HepG2 (cell line): ENCODE measurements around the gene MUTYH. TPM values are rescaled to one million over a fixed set of nuclear protein-coding genes. Genes with fewer than 3 reads are reported as not detected.

Source experiments
- AKNA ChIP-seq: sonication (generic); formaldehyde crosslinking; IDR thresholded peaks from 2 replicates; pipeline ENCODE4 v1.4.0; 2020; ENCODE audit warnings: missing genetic modification reagents, borderline replicate concordance
- FLYWCH1 ChIP-seq: sonication (generic); formaldehyde crosslinking; IDR thresholded peaks from 2 replicates; pipeline ENCODE4 v1.8.1; 2023; ENCODE audit warnings: mild to moderate bottlenecking, missing genetic modification reagents
- FOSL2 ChIP-seq: sonication (generic); formaldehyde crosslinking; IDR thresholded peaks from 2 replicates; pipeline ENCODE4 v1.4.0; 2020; ENCODE audit warnings: missing genetic modification reagents
- HHEX ChIP-seq: IDR thresholded peaks from 2 replicates; pipeline ENCODE4 v1.6.1; 2016; ENCODE audit warnings: control low read depth
- HMG20B ChIP-seq: conservative IDR thresholded peaks from 2 replicates; pipeline ENCODE4 v1.6.1; 2016; ENCODE audit warnings: missing genetic modification reagents, missing compliant biosample characterization
- IRF9 ChIP-seq: sonication (generic); formaldehyde crosslinking; IDR thresholded peaks from 2 replicates; pipeline ENCODE4 v1.8.0; 2022; ENCODE audit warnings: missing genetic modification reagents, mild to moderate bottlenecking, borderline replicate concordance
- MYC ChIP-seq: sonication (generic); formaldehyde crosslinking; IDR thresholded peaks from 2 replicates; pipeline ENCODE4 v1.9.0; 2021; ENCODE audit warnings: missing genetic modification reagents, borderline replicate concordance
- PLRG1 ChIP-seq: fragments of 450-650 bp; conservative IDR thresholded peaks from 2 replicates; pipeline ENCODE4 v1.6.1; 2016
- SNRNP70 ChIP-seq: fragments of 200-400 bp; formaldehyde crosslinking; IDR thresholded peaks from 2 replicates; pipeline ENCODE4 v1.6.1; 2017; ENCODE audit warnings: mild to moderate bottlenecking, low read depth, low read length, moderate library complexity
- STAG1 ChIP-seq: sonication (generic); formaldehyde crosslinking; IDR thresholded peaks from 2 replicates; pipeline ENCODE4 v1.4.0; 2020; ENCODE audit warnings: missing genetic modification reagents
- UBTF ChIP-seq: sonication (generic); formaldehyde crosslinking; IDR thresholded peaks from 2 replicates; pipeline ENCODE4 v1.4.0; 2020; ENCODE audit warnings: mild to moderate bottlenecking, missing genetic modification reagents
- ZBTB33 ChIP-seq: sonication (generic); formaldehyde crosslinking; IDR thresholded peaks from 2 replicates; pipeline ENCODE4 v1.4.0; 2020; ENCODE audit warnings: missing genetic modification reagents
- ZNF12 ChIP-seq: sonication (generic); formaldehyde crosslinking; IDR thresholded peaks from 2 replicates; pipeline ENCODE4 v1.5.0; 2020; ENCODE audit warnings: missing genetic modification reagents
- ZNF138 ChIP-seq: sonication (generic); formaldehyde crosslinking; IDR thresholded peaks from 2 replicates; pipeline ENCODE4 v1.5.0; 2020; ENCODE audit warnings: mild to moderate bottlenecking, low read depth, missing genetic modification reagents
- ZNF430 ChIP-seq: sonication (generic); formaldehyde crosslinking; IDR thresholded peaks from 2 replicates; pipeline ENCODE4 v1.9.0; 2021; ENCODE audit warnings: mild to moderate bottlenecking, missing genetic modification reagents
- ZNF567 ChIP-seq: sonication (generic); formaldehyde crosslinking; IDR thresholded peaks from 2 replicates; pipeline ENCODE4 v1.8.1; 2023; ENCODE audit warnings: mild to moderate bottlenecking, missing genetic modification reagents, borderline replicate concordance
- ZNF746 ChIP-seq: sonication (generic); formaldehyde crosslinking; IDR thresholded peaks from 2 replicates; pipeline ENCODE4 v1.8.0; 2022; ENCODE audit warnings: mild to moderate bottlenecking, missing genetic modification reagents
- ZNF788 ChIP-seq: sonication (generic); formaldehyde crosslinking; IDR thresholded peaks from 2 replicates; pipeline ENCODE4 v1.5.0; 2020; ENCODE audit warnings: mild to moderate bottlenecking, missing genetic modification reagents, borderline replicate concordance
- polyA plus RNA-seq, 8 experiments: library from polyadenylated mRNA; depleted of rRNA in 3 of 8; stranded (reverse) in 7 of 8; unstranded in 1 of 8; fragments of >200 nt; fragmentation: Illumina TruSeq in 4 of 8; extraction: Trizol in 4 of 8; gene quantifications; 2 replicates each; pipeline versions ENCODE4 v1.2.1 to v1.2.3, GENCODE V29; 2011 to 2016; ENCODE audit warnings: low read depth in 4 of 8, missing spikeins in 1 of 8, mixed read lengths in 1 of 8; ENCODE audit not compliant: insufficient read depth in 1 of 8
- total RNA-seq, 5 experiments: library from RNA; depleted of rRNA; stranded (reverse); fragments of >200 nt; fragmentation: Illumina TruSeq; extraction: Trizol; gene quantifications; 2 replicates each; pipeline ENCODE4 v1.2.3, GENCODE V29; 2016; ENCODE audit warnings: low read depth in 1 of 5

The MUTYH gene
- total and polyA plus RNA-seq, 2 of the 13 experiments (the other 11 are each of a cell fraction or from before 2014, with no cell fraction given) = 16.3 to 17.1 TPM

GRCh38 chr1:45297666-45298356, 42.4 kb downstream of the MUTYH start (continued):
- no peak for TF ChIP-seq AKNA (CRISPR knock-in tag)
- TF ChIP-seq ZNF138 = no peak
- TF ChIP-seq HHEX (CRISPR knock-in tag) = no peak
- no peak for TF ChIP-seq ZNF12 (CRISPR knock-in tag)
- no peak for TF ChIP-seq ZNF788
- TF ChIP-seq ZNF746 (CRISPR knock-in tag) = no peak
- 0 out of 2 replicates have a peak, but pooled peaks have one; percentile 6 for TF ChIP-seq STAG1 (CRISPR knock-in tag)
- TF ChIP-seq FOSL2 = peak; percentile 46
- TF ChIP-seq UBTF (CRISPR knock-in tag) = 0 out of 2 replicates have a peak, but pooled peaks have one; percentile 11
- TF ChIP-seq MYC = no peak; the same call in 1 of the 2 replicates
- TF ChIP-seq ZNF567 (CRISPR knock-in tag) = no peak
- no peak for TF ChIP-seq ZNF430 (CRISPR knock-in tag)
- no peak for TF ChIP-seq IRF9 (CRISPR knock-in tag)
- no peak for TF ChIP-seq ZBTB33 (CRISPR knock-in tag)
- TF ChIP-seq HMG20B (CRISPR knock-in tag) = no peak
- no peak for TF ChIP-seq PLRG1
- no peak for TF ChIP-seq FLYWCH1
- TF ChIP-seq SNRNP70 = no peak
